Prostate gland (tissue), 2 donors: ENCODE measurements around the gene PSRC1.

Experiments used
- CTCF ChIP-seq, 4 experiments: fragments of 200-600 bp in 2 of 4; fragments of 450-650 bp in 2 of 4; sonication (generic) in 2 of 4; IDR thresholded peaks; 1 replicate in 3 of 4; 2 replicates in 1 of 4; pipeline ENCODE4 v1.5.1; 2016 to 2019; ENCODE audit warnings: antibody characterized with exemption in 4 of 4, mild to moderate bottlenecking in 2 of 4, moderate library complexity in 2 of 4
- POLR2A ChIP-seq: fragments of 450-650 bp; IDR thresholded peaks from one replicate; pipeline ENCODE4 v1.6.1; 2016; ENCODE audit warnings: antibody characterized with exemption, mild to moderate bottlenecking
- POLR2AphosphoS5 ChIP-seq: sonication (generic); formaldehyde crosslinking; IDR thresholded peaks from one replicate; pipeline ENCODE4 v1.6.1; 2017; ENCODE audit warnings: antibody characterized with exemption

- TF ChIP-seq CTCF (IDR thresholded peaks at IDR 0.05): no peak
- TF ChIP-seq POLR2AphosphoS5: no peak
- no peak for TF ChIP-seq POLR2A
Measured at GRCh38 chr1:109250454-109251276, 32.3 kb downstream of the PSRC1 start.
